GM20000 (cell line): ENCODE measurements around the gene IFNG.

Experiments used
- DNase-seq: peaks from one replicate; pipeline ENCODE4 v3.0.0; 2012; ENCODE audit warnings: low spot score
- CTCF ChIP-seq: IDR thresholded peaks from 2 replicates; pipeline ENCODE4 v1.5.1; 2012; ENCODE audit warnings: mild to moderate bottlenecking, control low read depth; ENCODE audit errors: extremely low read depth, missing control alignments

IFNG gene

GRCh38 chr12:68198507-68199086 lies 39.1 kb upstream of the IFNG start:
- TF ChIP-seq CTCF = no peak

GRCh38 chr12:68190301-68190700 lies 30.8 kb upstream of the IFNG start:
- TF ChIP-seq CTCF = no peak
- DNase-seq = no peak

More at GRCh38 chr12:68198507-68199086, 39.1 kb upstream of the IFNG start:
- no peak for DNase-seq

GRCh38 chr12:68189821-68190242 lies 30.3 kb upstream of the IFNG start:
- DNase-seq = no peak
- TF ChIP-seq CTCF = no peak

- DNase-seq = no peak
- no peak for TF ChIP-seq CTCF
Measured at GRCh38 chr12:68185598-68185997, 26.1 kb upstream of the IFNG start.

- TF ChIP-seq CTCF = no peak
- DNase-seq = no peak
Measured at GRCh38 chr12:68180792-68181744, 21.5 kb upstream of the IFNG start.

- no peak for TF ChIP-seq CTCF
Measured at GRCh38 chr12:68178774-68179439, 19.4 kb upstream of the IFNG start.

GRCh38 chr12:68178184-68178583 lies 18.6 kb upstream of the IFNG start:
- TF ChIP-seq CTCF = no peak
- DNase-seq = no peak

More at GRCh38 chr12:68178774-68179439, 19.4 kb upstream of the IFNG start:
- DNase-seq = no peak
